Endothelial cell of umbilical vein (primary cell): ENCODE results near the gene CALML6. TPM values are rescaled to one million over a fixed set of nuclear protein-coding genes. Genes with fewer than 3 reads are reported as not detected.

Experiments
- BruUV-seq: library from RNA; stranded (reverse); fragments of 400-500 nt; replicated peaks from 2 replicates; lab custom pipeline; 2021; lab: Mats Ljungman, UMichigan
- CTCF ChIA-PET: fragments of 300-600, 350-600 bp; sonication (Branson Sonifier 250); formaldehyde crosslinking; loops from one replicate; lab custom pipeline; 2021; ENCODE audit warnings: antibody characterized with exemption, inconsistent platforms; lab: Charles Lee
- POLR2A ChIA-PET: fragments of 300-600, 350-600 bp; sonication (Branson Sonifier 250); formaldehyde crosslinking; loops from one replicate; lab custom pipeline; 2021; ENCODE audit warnings: antibody characterized with exemption, inconsistent platforms; lab: Charles Lee
- DNase-seq: peaks from one replicate; pipeline ENCODE4 v3.0.0-alpha.2; 2011; ENCODE audit warnings: low read depth, low spot score
- FAIRE-seq: peaks from 2 replicates; lab custom pipeline; 2011; peaks lifted over from hg19 to GRCh38; lab: Jason Lieb, UNC
- H2AFZ ChIP-seq: 2 replicates; pipeline ENCODE4 v1.6.0; 2012; ENCODE audit warnings: low read depth, low read length, control low read depth, inconsistent platforms
- H3K27ac ChIP-seq: 2 replicates; pipeline ENCODE4 v1.5.1; 2011; ENCODE audit warnings: low read depth, mild to moderate bottlenecking, control low read depth, low read length, moderate library complexity; ENCODE audit not compliant: insufficient read depth
- H3K27me3 ChIP-seq, 2 experiments: 2 replicates each; pipeline versions ENCODE4 v1.6.0 to v1.6.1; 2011; ENCODE audit warnings: low read length in 2 of 2, mixed read lengths in 1 of 2; ENCODE audit not compliant: control insufficient read depth in 2 of 2, insufficient read depth in 2 of 2
- H3K36me3 ChIP-seq, 2 experiments: 2 replicates in 1 of 2; 3 replicates in 1 of 2; pipeline ENCODE4 v1.5.1; 2011; ENCODE audit warnings: low read length in 2 of 2, mild to moderate bottlenecking in 1 of 2, moderate library complexity in 1 of 2; ENCODE audit not compliant: control insufficient read depth in 2 of 2, insufficient read depth in 2 of 2; ENCODE audit errors: extremely low read depth in 1 of 2
- H3K4me1 ChIP-seq: 3 replicates; pipeline ENCODE4 v1.5.1; 2011; ENCODE audit warnings: mild to moderate bottlenecking, low read length; ENCODE audit not compliant: control insufficient read depth, insufficient read depth; ENCODE audit errors: extremely low read depth
- H3K4me2 ChIP-seq: 2 replicates; pipeline ENCODE4 v1.6.1; 2011; ENCODE audit warnings: low read length, control low read depth, mixed read lengths; ENCODE audit not compliant: insufficient read depth
- H3K4me3 ChIP-seq, 3 experiments: fragments of 200-600 bp in 1 of 3; sonication (generic), shearing (Covaris generic) in 1 of 3; replicated peaks in 1 of 3; 2 replicates each; pipeline ENCODE4 v1.5.1; 2011 to 2016; ENCODE audit warnings: control low read depth in 3 of 3, low read length in 3 of 3, mild to moderate bottlenecking in 2 of 3, inconsistent platforms in 1 of 3, low read depth in 1 of 3, moderate library complexity in 1 of 3; ENCODE audit not compliant: insufficient read depth in 1 of 3
- H3K79me2 ChIP-seq: 2 replicates; pipeline ENCODE4 v1.6.0; 2012; ENCODE audit warnings: low read length, inconsistent platforms; ENCODE audit not compliant: control insufficient read depth, insufficient read depth
- H3K9ac ChIP-seq: replicated peaks from 2 replicates; pipeline ENCODE3; 2011; ENCODE audit warnings: low read length, control low read depth; ENCODE audit not compliant: insufficient read depth; ENCODE audit errors: extremely low read depth
- H3K9me1 ChIP-seq: replicated peaks from 3 replicates; pipeline ENCODE4 v1.6.0; 2011; ENCODE audit warnings: mild to moderate bottlenecking, low read length; ENCODE audit not compliant: control insufficient read depth, insufficient read depth; ENCODE audit errors: extremely low read depth
- H3K9me3 ChIP-seq: replicated peaks from 2 replicates; pipeline ENCODE4 v1.5.1; 2012; ENCODE audit warnings: low read length, inconsistent platforms; ENCODE audit not compliant: control insufficient read depth, insufficient read depth
- H4K20me1 ChIP-seq: replicated peaks from 2 replicates; pipeline ENCODE3; 2011; ENCODE audit warnings: mild to moderate bottlenecking, low read length; ENCODE audit not compliant: control insufficient read depth, insufficient read depth; ENCODE audit errors: extremely low read depth
- GATA2 ChIP-seq: IDR thresholded peaks from 2 replicates; pipeline ENCODE4 v1.7.0; 2011; ENCODE audit warnings: low read depth, mild to moderate bottlenecking, moderate library complexity, mixed read lengths, low read length; ENCODE audit not compliant: insufficient read length, insufficient read depth
- JUN ChIP-seq: IDR thresholded peaks from 2 replicates; pipeline ENCODE4 v1.6.1; 2011; ENCODE audit warnings: borderline replicate concordance, low read depth; ENCODE audit not compliant: insufficient read length, insufficient read depth
- MYC ChIP-seq: IDR thresholded peaks from one replicate; pipeline ENCODE4 v1.6.1; 2011; ENCODE audit warnings: mild to moderate bottlenecking, low read depth, low read length
- POLR2A ChIP-seq: IDR thresholded peaks from 2 replicates; pipeline ENCODE4 v1.6.1; 2012; ENCODE audit warnings: low read depth, mild to moderate bottlenecking, control low read depth, low read length
- POLR2AphosphoS5 ChIP-seq: IDR thresholded peaks from 2 replicates; pipeline ENCODE4 v1.6.1; 2012; ENCODE audit warnings: low read depth, mild to moderate bottlenecking, control low read depth, low read length, moderate library complexity; ENCODE audit not compliant: insufficient read depth
- dilution Hi-C: fragments of 300-500 bp; cut with MboI; formaldehyde crosslinking; loops from one replicate; pipeline ENCODE4 v1.15.0; 2019; ENCODE audit warnings: low sequenced_read_pairs; ENCODE audit not compliant: extremely low pct_ligation_motif_present
- intact Hi-C: fragments of 100-400 bp; cut with micrococcal nuclease; formaldehyde crosslinking; loops from one replicate; pipeline ENCODE4 v1.10.0; 2022
- polyA plus RNA-seq, 4 experiments: library from polyadenylated mRNA; depleted of rRNA in 3 of 4; stranded (reverse) in 3 of 4; unstranded in 1 of 4; fragments of >200 nt; gene quantifications; 2 replicates each; pipeline versions ENCODE4 v1.2.1 to v1.2.3, GENCODE V29; 2011 to 2012; ENCODE audit warnings: missing spikeins in 1 of 4
- total RNA-seq: library from RNA; stranded (reverse); gene quantifications from 2 replicates; pipeline ENCODE4 v1.2.3, GENCODE V29; 2021
- TF ChIP-seq, protein P1 (sequence below), 2 donors: IDR thresholded peaks; 1 replicate in 1 of 2; 2 replicates in 1 of 2; pipeline ENCODE4 v1.5.1; 2011; ENCODE audit warnings: low read length in 2 of 2, mild to moderate bottlenecking in 2 of 2, moderate library complexity in 2 of 2, control low read depth in 1 of 2, inconsistent platforms in 1 of 2, low read depth in 1 of 2; ENCODE audit not compliant: insufficient read depth in 1 of 2; ENCODE audit errors: extremely low read depth in 1 of 2

CALML6 gene
- total and polyA plus RNA-seq, 2 donors (not counting 3 experiments of a cell fraction or from before 2014, with no cell fraction given): 0.36 to 0.44 TPM

DNA sequence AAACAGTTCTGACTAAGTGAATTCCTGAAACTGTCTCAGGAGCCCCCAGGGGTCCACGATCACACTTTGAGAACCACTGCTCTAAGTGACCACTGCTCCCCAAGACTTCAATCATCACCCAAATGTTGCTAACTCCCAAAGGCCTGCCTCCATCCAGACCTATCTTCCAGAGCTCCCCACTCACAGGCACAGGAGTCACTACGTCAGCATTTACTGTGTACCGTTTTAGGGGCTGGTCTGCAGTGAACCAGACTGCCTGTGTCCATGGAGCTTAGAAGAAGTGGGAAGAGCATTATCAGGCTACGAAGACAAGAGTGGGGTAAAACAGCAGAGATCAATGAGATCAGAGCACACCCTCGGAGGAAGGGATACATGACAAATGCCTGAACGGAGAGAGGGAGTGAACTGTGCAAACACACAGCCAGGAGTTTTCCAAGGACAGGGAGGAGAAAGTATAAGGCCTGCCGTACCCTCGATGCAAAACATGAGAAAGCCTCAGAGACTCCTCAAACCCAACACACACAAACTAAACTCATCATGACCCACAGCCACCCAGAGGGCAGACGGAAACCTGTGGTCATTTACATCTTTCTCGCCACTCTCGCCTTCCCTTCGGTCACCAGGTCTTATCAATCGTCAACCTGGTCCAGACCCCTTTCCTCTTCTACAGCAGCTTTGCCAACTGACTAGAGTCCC, 34.3 kb upstream of the CALML6 start:
- DNase-seq (no peak), FAIRE-seq (no peak)
- no peak overlapping the region for H3K9ac ChIP-seq
- peaks cover 97% of the 10 kb centered on the region for H3K79me2 ChIP-seq
- no peak overlapping the region for H3K4me2 ChIP-seq
- H3K4me3 ChIP-seq: no peak overlapping the region
- no peaks in the 10 kb centered on the region for H3K9me3 ChIP-seq
- ChIA-PET CTCF (interaction anchor here (1.1 to 1.4 kb wide), 2 partner anchors 22 to 25 kb away, joined by 3 to 6 read pairs; no protein-coding TSS in a partner anchor), POLR2A (no interaction called here)
- H2AFZ ChIP-seq: no peak overlapping the region
- H3K36me3 ChIP-seq: peaks cover 6% of the 10 kb centered on the region in 2 experiments
- intact Hi-C loops (no loop called here), dilution Hi-C loops (no loop called here)
- TF ChIP-seq GATA2 (no peak), MYC (no peak), POLR2AphosphoS5 (no peak), JUN (no peak), POLR2A (no peak)
- TF ChIP-seq, protein P1, sequence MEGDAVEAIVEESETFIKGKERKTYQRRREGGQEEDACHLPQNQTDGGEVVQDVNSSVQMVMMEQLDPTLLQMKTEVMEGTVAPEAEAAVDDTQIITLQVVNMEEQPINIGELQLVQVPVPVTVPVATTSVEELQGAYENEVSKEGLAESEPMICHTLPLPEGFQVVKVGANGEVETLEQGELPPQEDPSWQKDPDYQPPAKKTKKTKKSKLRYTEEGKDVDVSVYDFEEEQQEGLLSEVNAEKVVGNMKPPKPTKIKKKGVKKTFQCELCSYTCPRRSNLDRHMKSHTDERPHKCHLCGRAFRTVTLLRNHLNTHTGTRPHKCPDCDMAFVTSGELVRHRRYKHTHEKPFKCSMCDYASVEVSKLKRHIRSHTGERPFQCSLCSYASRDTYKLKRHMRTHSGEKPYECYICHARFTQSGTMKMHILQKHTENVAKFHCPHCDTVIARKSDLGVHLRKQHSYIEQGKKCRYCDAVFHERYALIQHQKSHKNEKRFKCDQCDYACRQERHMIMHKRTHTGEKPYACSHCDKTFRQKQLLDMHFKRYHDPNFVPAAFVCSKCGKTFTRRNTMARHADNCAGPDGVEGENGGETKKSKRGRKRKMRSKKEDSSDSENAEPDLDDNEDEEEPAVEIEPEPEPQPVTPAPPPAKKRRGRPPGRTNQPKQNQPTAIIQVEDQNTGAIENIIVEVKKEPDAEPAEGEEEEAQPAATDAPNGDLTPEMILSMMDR (IDR thresholded peaks at IDR 0.05; ENCODE audit: extremely low read depth in 1 of 2, insufficient read depth in 1 of 2, low read depth in 1 of 2, low read length in 2 of 2): no peak
- no TSS peak for BruUV-seq
- H3K27me3 ChIP-seq: no peaks in the 10 kb centered on the region
- no peaks in the 10 kb centered on the region for H3K9me1 ChIP-seq
- H4K20me1 ChIP-seq: peaks cover 19% of the 10 kb centered on the region
- no peaks in the 10 kb centered on the region for H3K4me1 ChIP-seq
- H3K27ac ChIP-seq: no peak overlapping the region
